Esophagus squamous epithelium (tissue), 4 donors: Measurements from ENCODE around the gene MRGPRX2.

Experiments
- CTCF ChIP-seq, 6 experiments: fragments of 450-650 bp in 4 of 6; fragments of 200-600 bp in 2 of 6; sonication (generic) in 2 of 6; IDR thresholded peaks; one replicate each; pipeline ENCODE4 v1.5.1; 2016 to 2019; ENCODE audit warnings: antibody characterized with exemption in 6 of 6, mild to moderate bottlenecking in 4 of 6, moderate library complexity in 4 of 6
- POLR2A ChIP-seq, 4 donors: fragments of 450-650 bp; IDR thresholded peaks; one replicate each; pipeline ENCODE4 v1.6.1; 2017; ENCODE audit warnings: antibody characterized with exemption in 4 of 4, mild to moderate bottlenecking in 4 of 4, moderate library complexity in 3 of 4

- TF ChIP-seq POLR2A (IDR thresholded peaks at IDR 0.05): no peak
- TF ChIP-seq CTCF (IDR thresholded peaks at IDR 0.05): no peak
Observed at GRCh38 chr11:19088791-19089190, 28.3 kb upstream of the MRGPRX2 start.
